Renal cortex interstitium (tissue), 11 donors: ENCODE measurements around the gene SIVA1. TPM values are rescaled to one million over a fixed set of nuclear protein-coding genes. Genes with fewer than 3 reads are reported as not detected.

ENCODE experiments used
- DNase-seq, 11 donors: peaks; one replicate each; pipeline ENCODE4 v3.0.0-alpha.2; 2013; ENCODE audit warnings: low read depth in 9 of 11, low spot score in 4 of 11; ENCODE audit errors: extremely low read depth in 1 of 11
- polyA plus RNA-seq, 3 donors: library from polyadenylated mRNA; unstranded; fragments of 120-200 nt; gene quantifications; one replicate each; pipeline ENCODE4 v1.2.1, GENCODE V29; 2013; ENCODE audit not compliant: insufficient read length in 3 of 3

Gene SIVA1
- polyA plus RNA-seq, 3 donors: 41.7 to 89.7 (median 73.7) TPM

GRCh38 chr14:104788161-104788818 lies 35.3 kb downstream of the SIVA1 start:
- DNase-seq: no peak

GRCh38 chr14:104788873-104789663 lies 36.1 kb downstream of the SIVA1 start:
- no peak for DNase-seq

GRCh38 chr14:104789752-104790743 lies 37.1 kb downstream of the SIVA1 start:
- no peak for DNase-seq

DNA sequence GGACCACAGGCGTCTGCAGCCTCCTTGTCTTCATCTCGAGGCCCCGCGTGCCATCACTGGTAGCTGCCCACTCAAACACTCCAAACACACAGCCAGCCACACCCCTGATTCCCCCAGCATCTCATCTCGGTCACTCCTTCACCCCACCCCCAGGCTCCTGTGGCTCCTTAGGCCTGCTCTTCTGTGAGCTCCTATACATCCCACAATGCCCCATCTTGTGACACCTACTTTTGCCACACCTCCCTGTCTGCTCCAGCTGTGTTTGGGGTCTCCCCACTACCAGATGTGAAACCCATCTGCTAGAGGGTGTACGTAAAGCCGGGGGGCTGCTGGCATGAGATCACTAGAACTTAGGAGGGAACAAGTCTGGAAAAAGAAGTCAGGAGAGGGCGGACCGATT lies 38.5 kb downstream of the SIVA1 start:
- no peak for DNase-seq

- DNase-seq: no peak
Measured at GRCh38 chr14:104792101-104792884, 39.3 kb downstream of the SIVA1 start.

- no peak for DNase-seq
Measured at GRCh38 chr14:104792945-104793702, 40.2 kb downstream of the SIVA1 start.

DNA sequence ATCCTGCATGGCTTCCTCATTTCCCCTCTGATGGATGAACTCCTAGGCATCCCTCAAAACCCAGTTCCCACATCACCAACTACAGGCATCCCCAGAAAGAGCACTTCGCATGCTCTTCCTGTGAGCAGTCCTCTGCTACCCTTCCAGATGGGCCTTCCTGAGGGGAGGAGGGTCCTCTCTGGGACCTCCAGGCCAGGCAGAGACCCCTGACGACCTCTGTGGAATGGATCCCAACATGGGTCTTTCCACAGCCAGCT lies 40.7 kb downstream of the SIVA1 start:
- DNase-seq: no peak

DNA sequence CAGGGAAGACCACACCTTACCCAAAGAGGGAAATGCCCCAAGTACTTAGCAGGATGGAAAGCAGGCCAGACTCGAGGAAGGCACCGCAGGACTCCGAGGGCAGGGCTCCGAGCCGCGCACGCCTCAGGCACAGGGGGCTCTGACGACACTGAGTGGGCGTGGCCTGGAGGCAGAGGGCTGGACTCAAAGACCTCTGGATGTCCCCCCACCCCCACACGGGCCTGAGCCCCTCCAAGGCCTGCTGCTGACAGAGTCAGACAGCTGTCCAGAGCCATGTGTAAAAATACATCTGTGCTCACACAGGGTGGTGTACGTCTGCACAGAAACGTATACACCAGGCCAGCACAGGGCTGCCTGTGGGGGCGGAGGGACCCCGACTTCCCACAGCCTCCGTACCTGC lies 41.2 kb downstream of the SIVA1 start:
- DNase-seq: no peak

DNA sequence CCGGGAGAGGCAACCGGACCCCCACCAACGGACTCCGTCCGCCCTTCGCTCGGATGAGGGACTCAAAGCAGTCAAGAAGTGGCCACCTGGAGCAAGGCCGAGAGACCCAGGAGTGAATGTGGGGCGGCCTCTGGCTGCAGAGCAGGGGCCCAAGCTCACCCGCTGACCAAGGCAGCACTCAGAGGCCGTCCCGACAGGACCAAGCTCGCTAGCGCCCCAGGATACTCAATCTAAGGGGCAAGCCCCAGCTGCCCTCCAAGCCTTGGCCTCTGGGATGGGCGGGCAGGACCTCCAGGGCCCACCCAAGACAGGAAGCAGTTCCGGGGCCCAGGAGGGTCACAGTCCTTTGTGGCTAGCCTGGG lies 41.7 kb downstream of the SIVA1 start:
- DNase-seq: no peak

DNA sequence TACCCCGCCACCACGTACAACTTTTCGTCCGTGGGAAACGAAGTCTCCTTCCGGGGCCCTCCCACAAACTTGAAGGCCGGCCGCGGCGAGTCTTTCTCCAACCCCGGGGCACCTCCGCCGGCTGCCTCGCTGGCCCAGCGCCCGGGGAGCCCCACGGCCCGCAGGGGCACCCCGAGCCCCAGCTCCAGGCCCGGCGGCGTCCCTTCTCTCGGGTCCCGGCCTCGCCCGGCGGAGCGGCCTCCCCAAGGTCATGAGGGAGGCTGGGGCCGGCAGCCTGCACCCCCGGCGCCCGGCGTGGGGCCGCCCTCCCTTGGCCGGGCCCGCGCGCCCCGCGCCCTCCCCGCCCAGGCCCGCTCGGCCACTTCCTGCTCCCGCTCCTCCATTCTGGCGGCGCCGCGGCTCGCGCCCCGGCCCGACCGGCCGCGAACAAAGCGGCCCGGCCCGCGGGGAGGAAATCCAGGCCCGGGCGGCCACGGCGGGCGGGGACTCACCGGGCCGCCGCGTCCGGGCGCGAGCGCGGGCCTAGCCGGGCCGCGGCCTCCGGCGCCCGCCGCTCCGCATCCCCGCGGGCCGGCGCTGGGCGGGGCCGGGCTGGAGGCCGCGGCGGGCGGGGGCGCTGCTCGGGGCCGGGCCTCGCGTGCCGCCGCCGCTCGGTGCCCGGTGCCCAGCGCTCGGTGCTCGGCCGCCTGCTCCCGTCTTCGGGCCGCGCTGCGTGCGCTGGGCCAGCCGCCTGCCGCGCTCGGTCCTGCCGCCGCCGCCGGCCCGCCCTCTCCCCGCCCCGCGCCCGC lies 42.2 kb downstream of the SIVA1 start, which contains the start of gene AKT1:
Gene AKT1, minus strand, starts transcription at position 756 of the 788 bp plus-strand sequence. CDS start 3,105 bp downstream, outside the sequence.
- no peak for DNase-seq

- no peak for DNase-seq
Measured at GRCh38 chr14:104795781-104796686, 43.1 kb downstream of the SIVA1 start.

- DNase-seq: no peak
Measured at GRCh38 chr14:104796687-104797081, 43.7 kb downstream of the SIVA1 start.

- no peak for DNase-seq
Measured at GRCh38 chr14:104797115-104798044, 44.4 kb downstream of the SIVA1 start.

- no peak for DNase-seq
Measured at GRCh38 chr14:104798300-104799243, 45.6 kb downstream of the SIVA1 start.
